NCI-H524 (cell line): ENCODE measurements around the gene OR6C74.

Experiments
- DNase-seq, 2 experiments: peaks; one replicate each; lab custom pipeline; 2025; lab: John Stamatoyannopoulos, UW

OR6C74 gene

DNA sequence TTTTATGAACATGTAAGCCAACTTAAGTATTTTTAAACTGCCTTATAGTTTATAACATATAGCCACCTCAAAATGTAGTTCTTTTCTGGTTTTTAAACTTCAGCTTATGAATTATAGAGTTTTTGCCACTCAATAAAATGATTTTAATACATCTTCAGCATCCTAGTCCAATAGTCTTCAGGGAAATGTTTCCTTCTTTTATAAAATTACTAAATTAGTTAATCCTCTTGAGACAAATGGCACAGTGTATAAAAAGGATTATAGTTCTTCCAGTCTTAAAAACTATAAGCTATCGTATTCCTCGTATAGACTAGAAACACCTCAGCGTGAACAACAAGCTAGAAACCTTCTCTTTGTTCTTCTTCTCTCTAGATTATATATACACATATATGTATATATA, at the start of gene OR6C74:
TSS of gene OR6C74 (plus strand) at position 301 of the 400 bp plus-strand sequence. CDS start 2,679 bp downstream, outside the sequence.
- no peak for DNase-seq

DNA sequence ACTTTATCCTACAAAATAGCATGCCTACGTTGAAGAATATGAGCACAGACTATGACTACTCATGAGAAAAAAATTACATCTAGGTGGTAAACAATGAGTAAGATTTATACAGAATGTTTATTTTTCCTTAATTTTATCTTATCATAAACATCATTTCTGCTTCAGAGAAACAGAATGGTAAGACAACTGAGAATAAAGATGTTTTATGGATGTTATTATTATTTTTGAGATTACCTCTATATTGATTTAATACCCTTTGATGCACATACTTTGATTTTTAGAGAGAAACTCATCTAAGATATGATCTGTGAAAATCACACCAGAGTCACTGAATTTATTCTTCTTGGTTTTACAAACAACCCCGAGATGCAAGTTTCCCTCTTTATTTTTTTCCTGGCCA, 23.7 kb upstream of the OR6C74 start, which contains the start of gene OR10A7:
TSS of gene OR10A7 (plus strand) at position 301 of the 400 bp plus-strand sequence. CDS start at position 301, 0 bp downstream.
- no peak for DNase-seq

DNA sequence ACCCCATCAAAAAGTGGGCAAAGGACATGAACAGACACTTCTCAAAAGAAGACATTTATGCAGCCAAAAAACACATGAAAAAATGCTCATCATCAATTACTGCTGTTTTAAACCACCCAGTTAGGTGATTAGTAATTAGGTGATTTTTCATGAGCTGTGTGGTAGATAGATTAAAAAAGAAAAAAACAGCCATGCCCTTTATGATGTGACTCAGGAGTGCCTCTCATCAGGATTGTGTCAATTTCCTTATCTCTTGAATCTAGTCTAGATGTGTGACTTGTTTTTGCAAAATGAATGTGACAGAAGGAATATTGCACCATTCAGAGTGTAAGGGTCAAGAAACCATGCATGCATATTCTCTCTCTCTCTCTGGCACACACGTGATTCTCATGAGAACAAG, 17.9 kb upstream of the OR6C74 start:
- DNase-seq = no peak

GRCh38 chr12:55227643-55228042, 16.8 kb upstream of the OR6C74 start:
- DNase-seq = no peak

DNA sequence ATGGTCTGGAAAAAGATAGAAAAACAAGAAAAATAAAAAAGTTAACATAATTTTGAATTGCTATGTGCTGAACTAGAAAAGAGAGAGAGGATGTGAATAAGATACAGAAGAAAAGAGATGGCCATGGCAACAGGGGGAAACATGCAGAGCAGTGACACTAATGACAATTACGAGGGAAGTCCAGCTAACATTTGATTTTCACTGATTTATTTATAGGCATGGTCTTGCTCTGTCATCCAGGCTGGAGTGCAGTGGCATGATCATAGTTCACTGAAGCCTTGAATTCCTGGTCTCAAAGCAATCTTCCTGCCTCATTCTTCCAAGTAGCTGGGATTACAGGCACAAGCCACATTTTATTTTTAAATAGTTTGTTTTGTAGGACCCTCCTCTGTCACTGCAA, 1.8 kb downstream of the OR6C74 start:
- DNase-seq = no peak

GRCh38 chr12:55250944-55251343, 6.5 kb downstream of the OR6C74 start:
- no peak for DNase-seq

DNA sequence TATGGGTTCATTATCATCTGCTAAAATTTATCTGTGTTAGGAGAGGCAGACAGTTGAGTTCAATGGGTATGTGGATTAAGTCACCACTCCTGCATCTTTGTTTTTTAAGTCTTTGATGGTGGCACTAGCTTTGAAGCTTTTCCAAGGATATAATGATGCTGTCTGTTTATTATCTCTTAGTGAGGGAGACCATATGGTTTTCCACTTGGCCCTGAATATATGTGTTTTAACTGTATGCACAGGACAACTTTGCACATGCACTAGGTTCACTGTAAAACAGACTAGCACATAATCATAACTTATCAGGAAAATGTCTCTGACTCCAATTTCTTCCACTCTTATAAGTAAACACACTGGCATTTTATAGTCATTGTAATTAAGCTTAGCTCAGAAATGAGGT, 8.9 kb downstream of the OR6C74 start:
- DNase-seq = no peak

DNA sequence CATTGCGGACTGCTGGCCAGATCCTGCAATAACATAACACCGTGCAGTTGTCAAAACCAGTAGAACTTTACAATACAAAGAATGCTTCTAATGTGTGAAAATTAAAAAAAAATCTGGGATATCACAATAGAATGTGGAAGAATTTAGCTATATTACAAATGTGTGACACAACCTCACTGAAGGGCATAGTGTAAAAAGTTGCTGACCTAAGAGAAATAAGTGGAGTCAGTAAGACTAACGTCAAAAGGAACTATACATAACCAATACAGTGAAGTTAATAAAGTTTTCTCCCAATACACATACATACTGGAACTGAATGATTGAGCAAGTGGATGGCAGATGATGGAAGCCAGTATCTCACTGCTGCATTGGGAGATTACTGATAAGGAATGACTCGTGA, 12.4 kb downstream of the OR6C74 start:
- no peak for DNase-seq

DNA sequence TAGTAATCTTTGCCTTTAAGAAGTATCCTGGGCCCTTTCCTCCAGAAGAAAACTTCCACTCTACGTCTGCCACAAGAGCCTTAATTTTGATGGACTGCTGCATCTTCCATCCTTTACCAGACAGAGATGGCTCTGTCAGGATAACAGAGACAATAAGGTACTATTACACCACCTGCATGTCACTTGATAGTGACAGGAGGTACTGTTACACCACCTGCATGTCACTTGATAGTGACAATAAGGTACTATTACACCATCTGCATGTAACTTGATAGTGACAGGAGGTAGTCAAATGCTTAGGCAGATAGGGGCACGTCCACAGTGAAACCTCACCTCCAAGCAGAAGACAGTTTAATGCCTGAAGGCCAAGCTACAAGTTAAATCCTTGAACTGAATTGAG, 13.9 kb downstream of the OR6C74 start:
- DNase-seq = no peak

- DNase-seq = no peak
These were observed 36.6 kb downstream of the OR6C74 start for GRCh38 chr12:55280991-55281390.

- DNase-seq = no peak
These were observed 45.6 kb downstream of the OR6C74 start for GRCh38 chr12:55289999-55290398.
